HG03442 (cell line): ENCODE measurements around the gene HTATIP2.
"Not testable (repeated sequence)": the region's sequence is repeated elsewhere in the genome, so short reads cannot be mapped to it uniquely, and the experiment has no call there.

Experiments
- ATAC-seq: cut with Tn5 transposase; IDR thresholded peaks from one replicate; pipeline ENCODE4 v1.9.1; 2021; ENCODE audit warnings: mild to moderate bottlenecking, moderate library complexity; ENCODE audit not compliant: unreplicated experiment

HTATIP2 gene

DNA sequence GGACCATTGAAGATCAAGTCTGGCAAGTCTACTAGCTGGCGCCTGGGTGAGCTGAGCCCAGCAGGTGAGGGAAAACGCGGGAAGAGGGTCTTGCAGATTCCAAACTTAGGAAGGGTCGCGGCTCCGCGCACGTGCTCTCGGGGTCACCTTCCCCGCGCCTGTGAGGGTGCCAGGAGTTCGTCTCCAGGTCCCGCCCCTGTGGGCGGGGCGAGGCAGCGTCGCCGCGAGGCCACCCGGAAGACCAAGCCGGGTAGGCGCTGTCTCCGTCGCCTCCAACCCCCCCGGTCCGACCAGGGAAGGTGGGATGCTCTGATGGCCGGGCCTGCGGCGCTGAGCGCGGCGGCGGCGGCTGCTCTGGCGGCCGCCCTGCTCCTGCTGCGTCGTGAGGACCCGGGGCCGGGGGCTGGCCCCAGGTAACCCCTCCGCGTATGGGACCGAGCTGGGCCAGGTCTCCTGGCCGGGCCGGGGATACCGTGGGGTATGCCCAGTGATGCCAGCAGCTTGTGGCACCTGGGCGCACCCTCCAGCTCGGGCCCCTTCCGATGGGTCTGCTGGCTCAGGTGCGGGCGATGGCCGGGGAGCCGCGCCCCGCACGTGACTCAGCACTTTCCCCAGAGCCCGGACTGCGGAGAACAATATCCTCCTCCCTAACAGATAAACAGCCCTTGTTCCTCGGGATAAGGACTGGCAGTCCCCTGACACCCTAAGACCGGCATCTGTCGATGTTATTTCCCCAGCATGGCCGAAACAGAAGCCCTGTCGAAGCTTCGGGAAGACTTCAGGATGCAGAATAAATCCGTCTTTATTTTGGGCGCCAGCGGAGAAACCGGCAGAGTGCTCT lies at the start of gene HTATIP2:
Gene HTATIP2, plus strand, starts transcription at position 215 of the 841 bp plus-strand sequence. Its CDS starts 524 bp downstream, at position 739.
- ATAC-seq: peak; percentile 93

DNA sequence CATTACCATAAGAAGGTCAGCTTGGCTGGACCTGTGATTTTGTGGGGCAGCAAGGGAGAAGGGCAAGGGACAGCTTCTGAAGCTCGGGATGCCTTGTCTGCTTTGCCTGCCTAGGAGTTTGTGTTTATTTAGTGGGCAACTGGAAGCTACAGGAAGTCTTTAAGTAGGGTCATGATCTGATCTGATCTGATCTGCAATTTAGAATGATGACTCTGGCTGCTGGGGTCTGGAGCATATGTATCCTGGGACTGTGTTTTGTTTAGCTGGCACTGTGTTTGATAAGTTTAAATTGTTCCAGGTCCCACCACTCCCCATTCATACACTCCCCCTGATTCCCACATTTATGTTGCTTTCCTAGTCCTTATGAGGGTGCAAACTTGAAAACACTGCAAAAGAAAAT lies 47.7 kb upstream of the HTATIP2 start:
- ATAC-seq: no peak

DNA sequence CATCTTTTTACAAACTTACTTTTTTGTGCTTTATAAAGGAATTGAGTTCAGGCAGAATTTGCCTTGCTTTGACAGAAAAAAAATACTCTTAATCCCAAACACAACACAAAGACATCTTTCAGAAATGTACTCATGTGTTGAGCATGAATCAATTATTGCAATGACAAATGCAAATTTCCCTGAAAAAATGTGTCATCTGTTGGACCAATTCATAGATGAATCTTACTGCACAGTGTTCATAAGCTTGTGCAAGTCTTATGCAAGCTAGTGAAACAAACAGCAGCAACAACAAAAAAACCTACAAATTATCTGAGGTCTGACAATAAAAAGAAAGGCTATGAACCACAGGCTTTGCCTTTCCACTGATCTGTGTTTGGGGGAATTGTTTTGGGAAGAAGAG lies 42.3 kb upstream of the HTATIP2 start:
- no peak for ATAC-seq

DNA sequence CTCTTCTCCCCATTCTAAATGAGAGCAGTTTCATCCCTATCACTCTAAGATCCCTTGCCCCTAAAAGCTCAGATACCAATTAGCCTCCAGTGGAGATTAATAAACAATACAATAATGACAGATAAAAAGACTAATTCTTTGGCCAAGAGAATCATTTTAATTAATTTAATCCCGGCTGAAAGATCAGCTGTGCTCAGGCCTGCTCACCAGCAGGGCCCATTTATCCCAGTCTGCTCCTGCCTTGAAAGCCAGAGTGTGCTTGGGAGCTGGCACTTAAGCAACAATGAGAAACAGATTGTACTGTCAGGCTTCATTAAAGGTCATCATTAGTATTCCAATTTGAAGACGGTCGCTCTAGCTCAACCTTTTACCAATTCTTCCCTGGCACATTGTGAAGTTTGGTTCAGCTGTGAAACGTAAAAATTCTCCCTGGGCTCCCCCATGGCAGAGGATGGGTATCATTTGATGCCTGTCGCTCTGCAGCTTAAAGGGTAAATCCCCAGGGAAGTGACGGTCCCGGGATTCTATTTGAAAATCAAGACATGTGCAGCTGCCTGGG lies 36.1 kb upstream of the HTATIP2 start:
- ATAC-seq: no peak

DNA sequence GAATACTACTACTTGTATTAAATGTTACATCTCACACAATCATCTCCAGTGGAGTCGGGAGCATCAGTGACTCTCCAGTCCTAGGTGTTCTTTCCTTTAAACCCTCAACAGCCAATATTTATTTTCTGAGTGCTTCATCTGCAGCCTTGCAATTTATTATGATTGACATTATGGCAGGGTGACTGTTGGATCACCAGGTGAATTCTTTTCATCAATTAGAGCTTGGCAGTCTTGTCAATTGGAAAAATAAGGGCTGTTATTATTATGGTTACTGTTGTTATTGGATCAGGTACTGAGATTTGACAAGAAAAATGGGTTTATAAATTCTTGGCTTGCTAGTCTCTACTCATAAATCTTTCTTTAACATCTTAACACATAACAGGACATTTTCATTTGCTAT lies 27.5 kb upstream of the HTATIP2 start:
- ATAC-seq: no peak

DNA sequence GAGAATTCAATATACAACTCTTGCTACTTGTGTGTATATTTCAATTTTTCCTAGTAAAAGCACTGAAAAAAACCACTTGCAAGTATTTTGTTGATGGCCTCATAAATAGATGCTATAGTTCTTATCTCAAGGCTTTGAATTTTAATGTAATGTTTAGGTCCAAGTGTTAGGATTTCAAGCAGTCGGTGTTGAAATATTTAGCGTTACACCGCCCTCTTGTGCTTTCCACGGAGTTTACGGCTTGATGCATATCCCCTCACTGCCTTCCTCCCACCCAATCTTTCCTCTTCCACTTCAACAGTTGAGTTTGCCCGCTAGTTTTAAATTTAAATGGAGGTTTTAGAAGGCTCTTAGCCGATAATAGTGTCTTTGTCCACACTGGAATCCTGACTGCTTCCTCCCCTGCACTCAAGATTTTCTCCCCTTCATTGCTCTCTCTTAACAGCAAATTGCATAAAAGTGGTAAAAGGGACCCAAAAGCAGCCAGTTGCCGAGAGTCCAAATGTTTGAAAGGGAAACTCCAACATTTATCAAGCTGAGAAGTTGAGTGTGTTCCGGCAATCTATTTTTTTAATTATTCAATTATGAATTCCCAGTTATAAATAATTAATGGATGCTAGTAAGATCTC lies 25.9 kb upstream of the HTATIP2 start:
- ATAC-seq: no peak

DNA sequence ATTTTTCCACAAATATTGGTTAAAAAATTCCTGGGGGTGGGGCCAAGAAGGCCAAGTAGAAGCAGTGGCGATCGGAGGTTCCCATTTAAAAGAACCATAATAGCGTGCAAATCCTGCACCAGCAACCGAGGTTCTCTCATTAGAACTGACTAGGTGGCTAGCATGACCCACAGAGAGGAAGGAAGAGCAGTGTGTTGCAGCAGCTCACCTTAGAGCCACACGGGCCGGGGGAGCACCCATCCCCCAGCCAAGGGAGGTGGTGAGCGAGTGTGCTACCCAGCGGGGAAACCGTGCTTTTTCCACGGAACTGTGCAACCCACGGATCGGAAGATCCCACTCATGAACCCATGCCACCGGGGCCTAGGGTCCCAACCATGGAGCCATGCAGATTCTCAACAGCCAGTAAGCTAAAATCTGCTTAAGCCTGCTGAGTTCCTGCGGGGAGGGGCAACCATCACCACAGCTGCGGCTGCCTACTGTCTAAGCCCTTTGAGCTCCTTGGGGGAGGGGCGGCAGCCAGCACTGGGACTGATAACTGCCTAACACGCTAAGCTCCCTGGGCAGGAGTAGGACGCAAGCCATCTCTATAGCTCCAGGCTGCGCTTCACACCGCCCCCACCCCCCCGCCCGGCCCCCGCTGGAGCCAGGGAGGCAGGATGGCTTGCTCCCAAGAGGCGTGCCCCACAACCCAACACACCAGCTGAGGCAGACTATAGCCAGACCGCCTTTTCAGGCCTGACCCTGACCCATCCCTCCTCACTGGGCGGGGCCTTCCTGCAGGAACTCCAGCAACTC lies 21.0 kb upstream of the HTATIP2 start:
- no peak for ATAC-seq

DNA sequence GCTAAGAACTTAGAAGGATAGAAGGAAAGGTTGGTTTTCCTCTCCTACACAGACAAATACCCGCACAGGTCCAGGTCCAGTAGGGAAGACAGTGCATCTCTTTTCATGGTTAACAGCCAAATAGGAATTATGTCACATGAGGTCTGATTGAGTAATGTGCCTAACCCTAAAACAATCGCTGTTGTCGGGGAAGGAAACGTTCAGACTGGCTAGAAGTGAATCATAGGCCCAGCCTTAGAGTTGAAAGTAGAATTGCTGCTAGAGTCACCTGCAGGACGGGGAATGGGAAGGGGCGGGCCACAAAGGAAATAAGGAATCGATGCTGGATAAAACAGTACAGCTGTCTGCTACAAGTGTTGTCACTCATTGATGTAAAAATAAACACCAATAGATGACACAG lies 12.4 kb upstream of the HTATIP2 start:
- ATAC-seq: no peak

DNA sequence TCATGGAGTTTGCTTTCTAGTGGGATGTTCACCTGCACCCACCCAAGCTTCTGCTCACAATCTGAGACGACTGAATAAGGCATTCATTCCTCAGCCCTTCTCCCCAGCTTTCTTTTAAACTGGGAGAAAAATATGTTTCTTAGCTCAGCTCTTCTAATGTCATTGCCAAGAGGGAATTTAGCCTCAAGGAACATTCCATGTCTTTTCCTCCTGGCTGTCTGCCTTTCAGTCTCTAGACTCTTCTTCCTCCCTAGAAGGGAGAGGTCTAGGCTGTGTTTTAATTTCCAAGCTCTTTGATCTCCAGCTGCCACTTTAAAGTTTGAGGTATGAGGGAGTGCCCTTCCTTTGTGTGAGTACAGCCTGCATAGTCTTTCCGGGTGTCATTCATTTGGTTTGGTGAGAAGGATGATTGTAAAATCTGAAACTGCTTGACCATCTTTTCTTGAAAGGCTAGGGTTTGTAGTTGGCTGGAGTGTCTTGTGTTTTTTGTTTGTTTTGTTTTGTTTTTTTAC lies 11.7 kb upstream of the HTATIP2 start:
- no peak for ATAC-seq

DNA sequence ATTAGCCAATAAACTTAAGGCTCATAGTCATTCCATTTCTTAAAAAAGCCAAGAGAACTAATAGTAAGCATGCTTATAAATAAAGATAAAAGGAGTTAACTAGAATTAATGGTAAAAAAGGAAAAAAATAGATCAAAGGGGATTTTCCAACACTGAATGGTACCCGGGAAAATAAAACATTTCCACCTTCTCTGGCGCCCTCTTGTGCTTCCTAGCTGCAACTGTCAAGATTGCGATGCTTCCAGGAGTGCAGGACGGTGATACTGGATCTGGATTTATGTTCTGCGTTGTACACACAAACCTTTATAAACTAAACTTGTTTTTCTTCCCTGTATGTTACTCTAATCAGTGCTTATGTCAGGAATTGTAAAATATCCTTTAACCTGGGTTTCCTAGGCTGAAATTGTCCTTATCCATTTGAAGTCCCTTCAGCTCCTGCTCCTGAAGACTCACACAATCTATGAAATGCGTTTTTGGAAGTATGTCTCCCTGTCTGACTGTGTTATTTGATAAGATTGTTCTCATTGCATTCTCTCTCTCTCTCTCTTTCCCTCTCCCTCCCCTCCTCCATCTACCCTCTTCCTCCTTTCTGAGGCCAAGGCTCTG lies 9.6 kb upstream of the HTATIP2 start:
- peak; percentile 68 for ATAC-seq

DNA sequence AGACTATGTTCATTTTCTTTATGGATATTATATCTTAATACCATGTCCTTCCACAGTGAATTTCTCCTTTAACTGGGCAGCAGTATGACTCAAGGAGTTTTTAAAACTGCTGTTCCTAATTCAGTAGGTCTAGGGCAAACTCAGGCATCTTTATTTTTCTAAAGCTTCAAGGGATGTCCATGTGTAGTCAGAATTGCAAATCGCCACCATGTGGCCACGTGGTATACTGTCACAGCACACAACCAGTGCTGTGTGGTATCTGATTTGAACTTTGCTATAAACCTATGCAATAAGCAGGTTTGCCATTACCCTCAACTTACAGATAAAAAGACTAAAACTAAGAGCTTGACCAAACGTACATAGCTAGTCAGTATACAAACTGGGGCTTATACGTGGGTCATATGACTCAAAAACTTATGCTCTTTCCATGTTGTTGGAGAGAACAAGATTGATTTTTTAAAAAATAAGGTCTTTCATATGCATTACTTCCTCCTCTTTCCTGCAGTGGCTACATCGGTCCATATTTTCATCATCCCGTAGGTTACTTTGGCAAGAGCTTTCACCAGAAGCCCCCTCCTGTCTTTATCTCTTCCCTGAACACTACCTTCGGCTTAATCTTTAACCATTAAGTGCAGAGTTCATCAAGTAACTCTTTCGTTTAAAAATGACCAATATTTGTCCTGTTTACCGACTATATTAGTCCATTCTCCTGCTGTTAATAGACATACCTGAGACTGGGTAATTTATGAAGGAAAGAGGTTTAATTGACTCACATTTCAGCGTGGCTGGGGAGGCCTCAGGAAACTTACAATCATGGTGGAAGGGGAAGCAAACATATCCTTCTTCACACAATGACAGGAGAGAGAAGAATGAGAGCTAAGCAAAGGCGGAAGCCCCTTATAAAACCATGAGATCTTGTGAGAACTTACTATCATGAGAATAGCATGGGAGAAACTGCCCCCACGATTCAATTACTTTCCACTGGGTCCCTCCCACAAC lies 8.0 kb upstream of the HTATIP2 start:
- ATAC-seq: peak; percentile 69

DNA sequence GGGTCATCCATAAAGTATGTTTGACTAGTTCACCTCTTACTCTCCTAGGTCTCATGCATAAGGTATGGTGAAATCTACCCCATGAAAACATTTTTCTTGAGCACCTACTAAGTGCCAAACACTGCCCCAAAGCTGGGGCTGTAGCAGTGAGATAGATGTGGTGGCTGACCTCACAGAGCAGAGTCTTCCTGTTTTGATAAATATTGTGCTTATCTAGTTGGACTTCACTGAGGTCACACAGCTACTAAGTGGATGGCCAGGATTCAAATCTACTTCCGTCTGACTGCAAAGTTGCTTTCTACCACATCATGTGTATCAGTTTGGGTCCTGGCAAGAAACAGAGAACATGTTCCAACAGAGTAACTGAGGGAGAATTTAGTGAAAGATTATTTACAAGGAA lies 6.4 kb upstream of the HTATIP2 start:
- no peak for ATAC-seq

DNA sequence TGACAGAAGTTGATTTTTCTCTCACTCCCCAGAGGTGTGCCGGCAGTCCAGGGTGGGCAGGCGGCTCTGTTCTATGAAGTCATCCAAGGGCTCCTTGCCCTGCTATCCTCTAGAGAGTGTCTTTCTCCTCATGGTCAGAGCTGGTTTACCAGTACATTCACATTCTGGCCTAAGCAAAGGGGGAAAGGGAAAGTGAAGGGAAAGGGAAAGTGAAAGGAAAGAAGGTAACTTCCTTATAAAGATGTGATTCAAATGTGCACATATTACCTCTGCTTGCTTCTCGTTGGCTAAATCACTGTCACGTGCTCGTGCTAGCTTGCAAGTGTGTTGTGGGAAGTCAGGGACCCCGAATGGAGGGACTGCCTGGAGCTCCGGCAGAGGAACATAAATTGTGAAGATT lies 2.9 kb upstream of the HTATIP2 start:
- peak; percentile 24 for ATAC-seq

DNA sequence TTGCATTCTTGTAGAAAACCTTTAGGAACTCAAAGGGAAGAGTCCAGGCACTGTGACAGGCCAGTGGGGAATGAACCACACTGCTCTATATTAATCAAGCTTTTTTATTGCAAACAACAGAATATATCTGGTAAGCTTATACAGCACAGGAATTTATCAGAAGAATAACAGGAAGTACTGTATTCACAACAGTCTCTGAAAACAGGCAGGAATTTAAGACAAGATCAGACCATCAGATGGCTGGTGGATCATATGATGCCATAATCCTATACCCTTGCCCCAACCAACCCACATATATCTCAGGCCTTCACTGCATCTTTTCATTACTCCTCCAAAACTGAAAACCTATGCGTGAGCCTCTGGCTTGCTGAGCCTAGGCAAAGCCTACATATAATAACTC lies 1.0 kb upstream of the HTATIP2 start:
- ATAC-seq: no peak

DNA sequence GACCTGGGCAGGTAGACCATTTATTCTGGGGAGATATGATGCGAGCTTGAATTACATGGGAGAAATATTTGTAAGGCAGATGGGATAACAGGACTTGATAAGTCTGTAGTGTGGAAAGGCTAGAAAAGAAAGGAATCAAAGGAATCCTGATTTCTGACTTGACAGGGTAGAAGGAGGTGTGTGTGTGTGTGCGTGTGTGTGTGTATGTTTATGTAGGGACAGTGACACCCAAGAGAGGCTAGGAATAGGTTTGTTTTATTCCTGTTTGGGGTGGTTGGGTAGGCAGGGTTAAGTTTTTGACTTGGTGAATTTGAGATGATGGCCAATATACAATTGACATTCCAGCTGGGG lies 390 bp upstream of the HTATIP2 start:
- ATAC-seq: no peak

DNA sequence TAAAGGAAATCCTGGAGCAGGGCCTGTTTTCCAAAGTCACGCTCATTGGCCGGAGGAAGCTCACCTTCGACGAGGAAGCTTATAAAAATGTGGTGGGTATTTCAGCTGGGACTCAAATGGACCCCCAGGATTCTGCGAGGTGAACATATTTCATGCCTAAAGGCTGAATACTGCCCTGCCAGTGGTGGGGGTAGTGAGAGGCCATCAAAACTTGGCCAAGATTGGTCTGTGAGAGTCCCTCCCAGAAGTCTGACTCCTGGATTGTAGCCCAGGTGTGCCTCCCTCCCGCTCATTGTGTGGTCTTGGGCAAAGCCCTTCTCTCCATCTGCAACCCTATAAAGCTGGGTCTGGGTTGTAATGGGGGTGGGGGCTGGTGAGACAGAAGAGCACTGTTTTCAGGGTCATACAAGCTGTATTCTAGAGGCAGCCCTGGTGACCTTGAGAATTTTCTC lies 853 bp downstream of the HTATIP2 start:
- ATAC-seq: no peak

DNA sequence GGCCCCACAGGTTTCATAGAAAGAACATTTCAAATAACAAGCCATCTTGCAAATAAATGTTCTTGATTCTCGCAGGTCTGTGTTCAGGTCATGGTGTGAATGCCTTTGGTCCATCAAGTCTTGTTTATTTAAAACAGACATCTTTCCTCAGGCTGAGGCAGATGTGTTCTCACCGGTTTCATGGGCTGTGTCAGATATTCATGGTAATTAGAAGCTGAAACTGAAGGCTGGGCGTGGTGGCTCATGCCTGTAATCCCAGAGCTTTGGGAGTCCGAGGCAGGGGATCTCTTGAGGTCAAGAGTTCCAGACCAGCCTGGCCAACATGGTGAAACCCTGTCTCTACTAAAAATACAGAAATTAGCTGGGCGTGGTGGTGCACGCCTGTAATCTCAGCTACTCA lies 2.0 kb downstream of the HTATIP2 start:
- ATAC-seq: not testable (repeated sequence)

DNA sequence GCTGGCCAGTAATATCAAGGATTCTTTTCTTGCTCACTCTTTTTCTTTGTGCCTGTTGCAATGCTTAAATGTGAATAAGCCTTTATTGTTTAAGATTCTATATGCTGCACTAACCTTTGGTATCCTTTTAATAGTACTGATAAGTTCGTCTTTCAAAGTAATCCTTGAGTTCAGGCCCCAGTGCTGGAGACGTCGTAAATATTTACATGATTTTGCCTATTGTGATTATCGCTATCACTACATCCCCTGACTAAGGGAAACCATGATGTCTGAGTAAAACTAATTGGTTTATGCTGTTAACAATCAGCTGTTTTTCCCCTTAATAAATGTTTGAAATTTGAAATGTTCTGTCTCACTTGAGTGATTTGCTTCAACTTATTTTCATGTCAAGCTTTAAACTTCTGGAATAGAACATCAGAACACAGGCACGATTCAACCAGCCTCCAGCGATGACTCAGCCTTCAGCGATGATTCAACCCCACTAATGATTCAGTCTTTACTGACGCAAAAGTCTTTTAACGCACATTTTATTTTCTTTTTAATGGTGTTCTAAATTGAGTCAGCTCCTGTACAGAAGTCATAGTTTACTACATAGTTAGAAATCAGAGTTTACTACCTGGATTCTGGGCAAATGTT lies 3.9 kb downstream of the HTATIP2 start:
- peak; percentile 29 for ATAC-seq

DNA sequence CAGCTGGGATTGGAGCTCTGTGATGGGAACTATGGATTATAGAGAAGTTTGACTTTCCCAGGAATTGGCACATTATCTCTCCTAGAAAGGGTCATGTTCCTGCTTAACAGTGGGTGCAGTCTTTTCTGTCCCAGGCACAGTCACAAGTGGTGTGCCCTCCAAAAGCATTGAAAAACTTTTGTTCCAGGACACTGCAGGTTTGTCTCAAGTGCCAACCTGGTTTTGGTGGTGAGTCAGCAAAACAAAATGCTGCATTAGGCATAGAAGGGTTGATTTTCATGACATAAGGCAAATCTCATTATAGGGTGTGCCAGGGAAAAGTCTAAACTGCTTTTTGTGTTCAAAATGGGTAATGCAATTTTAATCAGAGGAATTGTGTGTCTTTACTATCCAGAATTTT lies 4.9 kb downstream of the HTATIP2 start:
- no peak for ATAC-seq
